ENCODE results near the gene PLEKHO2. TPM values are rescaled to one million over a fixed set of nuclear protein-coding genes. Genes with fewer than 3 reads are reported as not detected.

The PLEKHO2 gene
- total and polyA plus RNA-seq, 2 of the 8 experiments (the other 6 are each of a cell fraction or from before 2014, with no cell fraction given): 16.9 to 20.1 TPM

DNA sequence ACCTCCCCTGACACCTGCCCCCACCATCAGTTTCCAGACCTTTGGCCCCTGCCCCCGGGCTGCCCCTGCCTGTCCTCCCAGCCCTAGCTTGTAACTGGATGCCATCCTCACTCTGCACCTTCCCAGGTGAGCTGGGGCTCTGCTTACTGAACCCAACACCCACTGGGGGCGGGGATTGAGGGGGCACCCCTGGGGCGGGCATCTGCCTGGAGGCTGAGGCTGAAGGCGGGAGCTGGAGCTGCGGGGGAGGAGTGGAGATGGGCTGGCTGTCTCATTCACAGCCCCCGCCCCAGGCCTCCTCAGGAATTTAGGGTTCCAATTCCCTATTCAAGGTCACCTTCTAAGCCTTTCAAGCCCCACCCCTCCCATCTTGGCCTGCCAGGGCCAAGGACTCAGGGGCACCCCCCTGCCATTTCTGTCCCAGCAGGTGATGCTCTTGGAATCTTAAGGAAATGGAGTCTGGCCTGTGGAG lies 33.9 kb upstream of the PLEKHO2 start:
- Histone ChIP-seq H4K8ac (ENCODE audit: extremely low read depth, insufficient read depth, low read length) (peak overlapping the region; percentile 90; the same call in 1 of the 2 replicates), H2AK5ac (ENCODE audit: low read depth, low read length) (peak overlapping the region; percentile 98), H3K14ac (ENCODE audit: insufficient read length) (no peak overlapping the region), H3K4ac (replicated peaks; ENCODE audit: insufficient read length, low read depth, low read length) (peak overlapping the region; percentile 82), H3K27me3 (replicated peaks in 1 of 4; ENCODE audit: control insufficient read depth in 3 of 4, extremely low read depth in 1 of 4, insufficient read depth in 3 of 4, low read length in 3 of 4) (no peaks in the 10 kb centered on the region), H3K23ac (ENCODE audit: insufficient read length) (no peak overlapping the region), H2AFZ (ENCODE audit: low read length) (no peak overlapping the region), H3K36me3 (ENCODE audit: control insufficient read depth in 2 of 4, insufficient read depth in 4 of 4, low read length in 3 of 4) (no peaks in the 10 kb centered on the region), H3K79me1 (ENCODE audit: low read depth, low read length) (no peaks in the 10 kb centered on the region), H2BK120ac (replicated peaks; ENCODE audit: low read depth, low read length) (peak overlapping the region; percentile 96), H3K4me2 (ENCODE audit: insufficient read depth in 1 of 2, low read depth in 2 of 2, low read length in 2 of 2) (peak overlapping the region; percentile 70 to 83), H4K5ac (ENCODE audit: insufficient read length, low read depth, low read length) (peak overlapping the region; percentile 97), H2BK5ac (ENCODE audit: low read depth, low read length) (peak overlapping the region; percentile 94), H2BK15ac (ENCODE audit: low read length) (no peak overlapping the region), H3K4me3 (ENCODE audit: extremely low read depth in 1 of 4, insufficient read depth in 2 of 4, low read depth in 3 of 4, low read length in 4 of 4) (peak overlapping the region; percentile 4 to 53 (median 22); a peak in 6 of 8 replicates), H3K23me2 (ENCODE audit: low read depth, low read length) (peaks cover 8% of the 10 kb centered on the region), H3K4me1 (replicated peaks in 1 of 4; ENCODE audit: control insufficient read depth in 3 of 4, insufficient read depth in 4 of 4, low read length in 3 of 4) (peaks cover 20 to 56% (median 41%) of the 10 kb centered on the region in 4 experiments), H3K9me3 (ENCODE audit: insufficient read depth in 2 of 2, low read depth in 1 of 2, low read length in 1 of 2) (no peaks in the 10 kb centered on the region), H3K18ac (ENCODE audit: extremely low read depth, low read length) (peak overlapping the region; percentile 99), H4K91ac (replicated peaks; ENCODE audit: insufficient read length, low read length) (peak overlapping the region; percentile 100), H4K20me1 (replicated peaks in 1 of 2; ENCODE audit: control insufficient read depth in 1 of 2, insufficient read depth in 2 of 2, low read length in 2 of 2) (no peaks in the 10 kb centered on the region), H2BK20ac (ENCODE audit: low read length) (0 out of 2 replicates have a peak overlapping the region, but pooled peaks have one; percentile 63), H3K79me2 (ENCODE audit: control insufficient read depth in 1 of 2, insufficient read depth in 2 of 2, low read length in 2 of 2) (no peaks in the 10 kb centered on the region; a peak in 1 of 4 replicates), H3K9ac (replicated peaks in 1 of 4; ENCODE audit: extremely low read depth in 1 of 4, low read depth in 3 of 4, low read length in 3 of 4) (peak overlapping the region in 3 of 4 experiments; percentile 69 to 74 (median 70); a peak in 5 of 7 replicates), H3K56ac (replicated peaks; ENCODE audit: insufficient read length, low read depth, low read length) (peak overlapping the region; percentile 98), H3K27ac (ENCODE audit: low read depth, low read length) (peak overlapping the region; percentile 95), H2BK12ac (ENCODE audit: low read depth, low read length) (peak overlapping the region; percentile 96; the same call in 1 of the 2 replicates)
- FAIRE-seq: no peak
- peak; percentile 95 to 96 for DNase-seq (ENCODE audit: low read depth in 1 of 2, low spot score in 2 of 2)
- WGBS, 2 experiments (ENCODE audit: extremely low coverage in 1 of 2, insufficient coverage in 1 of 2, insufficient read length in 1 of 2, insufficient replicate concordance in 2 of 2, low coverage in 1 of 2, low lambda C conversion rate in 2 of 2, missing lambda C conversion rate in 1 of 2): 4% methylated on average over 6 of the region's 6 CpGs; no CpG with 5 or more reads in 1 of the 2 experiments
- CTCF ChIA-PET (ENCODE audit: partially characterized antibody): interaction anchor here (0.7 to 25.0 kb wide), 12 partner anchors 9 to 201 kb away, joined by 3 to 883 read pairs (median 10); no protein-coding TSS in a partner anchor
- POLR2A ChIA-PET (ENCODE audit: partially characterized antibody): interaction anchor here (1.1 to 24.9 kb wide), 18 partner anchors 9 to 123 kb away, joined by 3 to 748 read pairs (median 20); partner anchors contain the start of genes PIF1, PLEKHO2 and RBPMS2
- no peak for TF ChIP-seq SUZ12 (IDR thresholded peaks at IDR 0.05; ENCODE audit: low read length)
- TF ChIP-seq RBBP5 (IDR thresholded peaks at IDR 0.05; ENCODE audit: borderline replicate concordance, low read depth, low read length): no peak
- peak; percentile 74; the same call in 1 of the 2 replicates for TF ChIP-seq EGR1 (IDR thresholded peaks at IDR 0.05; ENCODE audit: borderline replicate concordance, low read depth, low read length)
- no peak for TF ChIP-seq TAF7 (optimal IDR thresholded peaks at IDR 0.05; ENCODE audit: borderline replicate concordance, low read depth, low read length)
- no peak for TF ChIP-seq CREB1 (IDR thresholded peaks at IDR 0.05)
- TF ChIP-seq RFX5 (IDR thresholded peaks at IDR 0.05; ENCODE audit: borderline replicate concordance, low read depth, low read length): no peak
- TF ChIP-seq YY1 (IDR thresholded peaks at IDR 0.05; ENCODE audit: low read depth, low read length): peak; percentile 82
- TF ChIP-seq KDM5A (IDR thresholded peaks at IDR 0.05; ENCODE audit: low read length): no peak
- TF ChIP-seq SP1 (IDR thresholded peaks at IDR 0.05; ENCODE audit: low read depth, low read length): 0 out of 2 replicates have a peak, but pooled peaks have one; percentile 35
- no peak for TF ChIP-seq EZH2 (IDR thresholded peaks at IDR 0.05; ENCODE audit: low read depth, low read length, severe bottlenecking)
- peak in 1 of 2 experiments; percentile 88; a peak in 2 of 3 replicates for TF ChIP-seq POLR2A (IDR thresholded peaks at IDR 0.05; ENCODE audit: control extremely low read depth in 1 of 2, low read depth in 2 of 2, low read length in 2 of 2)
- TF ChIP-seq CBX8 (IDR thresholded peaks at IDR 0.05; ENCODE audit: borderline replicate concordance, low read depth, low read length): no peak

Data from H1 (cell line).